Natural killer cell (primary cell): ENCODE results near the gene WDR37. TPM values are rescaled to one million over a fixed set of nuclear protein-coding genes. Genes with fewer than 3 reads are reported as not detected.

ENCODE experiments used
- ATAC-seq, 3 donors: fragments of 150-1000 bp in 2 of 3; fragments of 200-7000 bp in 1 of 3; cut with Tn5 transposase; 1 replicate in 1 of 3; 2 replicates in 2 of 3; pipeline ENCODE4 v1.10.0; 2021; ENCODE audit warnings: mild to moderate bottlenecking in 2 of 3, moderate library complexity in 2 of 3
- DNase-seq, 2 donors: peaks; one replicate each; pipeline versions ENCODE4 v3.0.0 to v3.0.0-alpha.2; 2013 to 2021; ENCODE audit warnings: mixed read lengths in 1 of 2
- H3K27ac ChIP-seq: one replicate; pipeline ENCODE4 v1.5.1; 2013; ENCODE audit warnings: mild to moderate bottlenecking, low read length
- H3K27me3 ChIP-seq: one replicate; pipeline ENCODE4 v1.6.1; 2013; ENCODE audit warnings: low read length; ENCODE audit not compliant: control insufficient read depth, insufficient read depth
- H3K36me3 ChIP-seq: one replicate; pipeline ENCODE4 v1.6.1; 2013; ENCODE audit warnings: low read length; ENCODE audit not compliant: control insufficient read depth, insufficient read depth
- H3K4me1 ChIP-seq: one replicate; pipeline ENCODE4 v1.6.1; 2013; ENCODE audit warnings: low read length; ENCODE audit not compliant: control insufficient read depth, insufficient read depth
- H3K4me3 ChIP-seq: one replicate; pipeline ENCODE4 v1.5.1; 2013; ENCODE audit warnings: low read length
- H3K9me3 ChIP-seq: one replicate; pipeline ENCODE4 v1.6.1; 2013; ENCODE audit warnings: low read length; ENCODE audit not compliant: control insufficient read depth, insufficient read depth
- H3K27ac Mint-ChIP-seq, 2 donors: one replicate each; pipeline ENCODE4 v1.8.0; 2022; ENCODE audit warnings: mild to moderate bottlenecking in 2 of 2, mixed read lengths in 2 of 2, moderate library complexity in 1 of 2
- H3K27me3 Mint-ChIP-seq, 2 donors: one replicate each; pipeline ENCODE4 v1.8.0; 2022; ENCODE audit warnings: low read depth in 2 of 2, mixed read lengths in 2 of 2
- H3K36me3 Mint-ChIP-seq: one replicate; pipeline ENCODE4 v1.8.0; 2022; ENCODE audit warnings: mixed read lengths
- H3K4me1 Mint-ChIP-seq, 2 donors: one replicate each; pipeline ENCODE4 v1.8.0; 2022; ENCODE audit warnings: mixed read lengths in 2 of 2
- H3K4me3 Mint-ChIP-seq: one replicate; pipeline ENCODE4 v1.8.0; 2022; ENCODE audit warnings: mild to moderate bottlenecking, moderate library complexity, mixed read lengths
- H3K9me3 Mint-ChIP-seq, 2 donors: one replicate each; pipeline ENCODE4 v1.8.0; 2022; ENCODE audit warnings: mixed read lengths in 2 of 2
- CTCF ChIP-seq: fragments of 200-600 bp; IDR thresholded peaks from one replicate; pipeline ENCODE4 v1.8.0; 2022; ENCODE audit warnings: antibody characterized with exemption
- WGBS: methylation state at CpG from one replicate; pipeline ENCODE4 v1.1.7; 2013; ENCODE audit warnings: missing lambda C conversion rate; ENCODE audit not compliant: insufficient coverage; 5-methylcytosine and 5-hydroxymethylcytosine counted together
- intact Hi-C: fragments of 100-400 bp; cut with micrococcal nuclease; formaldehyde crosslinking; loops from one replicate; pipeline ENCODE4 v1.14.2; 2022
- total RNA-seq, 4 donors: library from RNA; stranded (reverse); fragments of 120-200 nt in 1 of 4; gene quantifications; one replicate each; pipeline versions ENCODE4 v1.2.3 to v1.2.4, GENCODE V29; 2013 to 2022

Gene WDR37
- total RNA-seq, 3 donors from 2014 or later (not counting 1 experiment from before 2014, with no cell fraction given), result 56.3 to 59.6 (median 57.6) TPM

GRCh38 chr10:1170867-1171180 lies 114.6 kb downstream of the WDR37 start:
- Histone ChIP-seq H3K27ac (no peak overlapping the region), H3K4me1 (no peaks in the 10 kb centered on the region), H3K4me3 (no peak overlapping the region), H3K27me3 (no peaks in the 10 kb centered on the region), H3K36me3 (no peaks in the 10 kb centered on the region), H3K9me3 (no peaks in the 10 kb centered on the region)
- Mint-ChIP-seq H3K4me1 (peaks cover 0 to 9% of the 10 kb centered on the region in 2 donors), H3K36me3 (no peaks in the 10 kb centered on the region), H3K4me3 (no peak overlapping the region), H3K27ac (no peak overlapping the region), H3K27me3 (peaks cover 5 to 14% of the 10 kb centered on the region in 2 donors), H3K9me3 (no peaks in the 10 kb centered on the region)
- DNase-seq (no peak), ATAC-seq (no peak)
- no peak for TF ChIP-seq CTCF
- 90% methylated on average over 13 of the region's 13 CpGs for WGBS
- intact Hi-C loops, result no loop called here

GRCh38 chr10:1171182-1171581 lies 115.0 kb downstream of the WDR37 start:
- ATAC-seq (no peak), DNase-seq (no peak)
- Histone ChIP-seq H3K4me3 (no peak overlapping the region), H3K9me3 (no peaks in the 10 kb centered on the region), H3K27me3 (no peaks in the 10 kb centered on the region), H3K4me1 (no peaks in the 10 kb centered on the region), H3K36me3 (no peaks in the 10 kb centered on the region), H3K27ac (no peak overlapping the region)
- intact Hi-C loops, result no loop called here
- no peaks in the 10 kb centered on the region for H3K36me3 Mint-ChIP-seq
- no peak overlapping the region for H3K27ac Mint-ChIP-seq
- no peak for TF ChIP-seq CTCF
- no peaks in the 10 kb centered on the region for H3K9me3 Mint-ChIP-seq
- peaks cover 5 to 14% of the 10 kb centered on the region in 2 donors for H3K27me3 Mint-ChIP-seq
- no peak overlapping the region for H3K4me3 Mint-ChIP-seq
- 88% methylated on average over 4 of the region's 4 CpGs for WGBS
- H3K4me1 Mint-ChIP-seq, result peaks cover 0 to 9% of the 10 kb centered on the region in 2 donors

GRCh38 chr10:1171586-1171985 lies 115.4 kb downstream of the WDR37 start:
- Mint-ChIP-seq H3K4me1 (peaks cover 0 to 9% of the 10 kb centered on the region in 2 donors), H3K27ac (no peak overlapping the region), H3K9me3 (no peaks in the 10 kb centered on the region), H3K27me3 (peaks cover 5 to 14% of the 10 kb centered on the region in 2 donors), H3K4me3 (no peak overlapping the region), H3K36me3 (no peaks in the 10 kb centered on the region)
- no peaks in the 10 kb centered on the region for H3K36me3 ChIP-seq
- intact Hi-C loops, result no loop called here
- H3K27me3 ChIP-seq, result no peaks in the 10 kb centered on the region
- WGBS, result 83% methylated on average over 8 of the region's 9 CpGs
- no peaks in the 10 kb centered on the region for H3K9me3 ChIP-seq
- no peak overlapping the region for H3K27ac ChIP-seq
- DNase-seq (no peak), ATAC-seq (no peak)
- TF ChIP-seq CTCF, result no peak
- no peak overlapping the region for H3K4me3 ChIP-seq
- H3K4me1 ChIP-seq, result no peaks in the 10 kb centered on the region

- DNase-seq (no peak), ATAC-seq (no peak)
- intact Hi-C loops, result no loop called here
- no peak overlapping the region for H3K27ac ChIP-seq
- no peaks in the 10 kb centered on the region for H3K27me3 ChIP-seq
- H3K4me3 Mint-ChIP-seq, result no peak overlapping the region
- no peaks in the 10 kb centered on the region for H3K4me1 ChIP-seq
- no peaks in the 10 kb centered on the region for H3K9me3 Mint-ChIP-seq
- H3K27ac Mint-ChIP-seq, result no peak overlapping the region
- no peaks in the 10 kb centered on the region for H3K36me3 Mint-ChIP-seq
- no peaks in the 10 kb centered on the region for H3K36me3 ChIP-seq
- no peak for TF ChIP-seq CTCF
- WGBS, result 83% methylated on average over 13 of the region's 15 CpGs
- H3K4me3 ChIP-seq, result no peak overlapping the region
- H3K4me1 Mint-ChIP-seq, result peaks cover 0 to 9% of the 10 kb centered on the region in 2 donors
- peaks cover 4 to 12% of the 10 kb centered on the region in 2 donors for H3K27me3 Mint-ChIP-seq
- no peaks in the 10 kb centered on the region for H3K9me3 ChIP-seq
These were observed 116.2 kb downstream of the WDR37 start for GRCh38 chr10:1172256-1172984.
